ENCODE measurements around the gene KLF15.

Gene KLF15

GRCh38 chr3:126373682-126374601, 16.7 kb upstream of the KLF15 start:
- no peaks in the 10 kb centered on the region for H3K27me3 ChIP-seq
- no peak overlapping the region for H3K4me3 ChIP-seq
- H3K9ac ChIP-seq, result no peak overlapping the region
- H4K20me1 ChIP-seq, result no peaks in the 10 kb centered on the region
- H3K36me3 ChIP-seq, result no peaks in the 10 kb centered on the region
- peaks cover 38% of the 10 kb centered on the region for H3K4me1 ChIP-seq
- no peak for TF ChIP-seq Cebpa-rat (IDR thresholded peaks at IDR 0.05)
- no peak overlapping the region for H3K27ac ChIP-seq
- H3K4me2 ChIP-seq, result no peak overlapping the region
- H3K9me3 ChIP-seq, result no peaks in the 10 kb centered on the region

GRCh38 chr3:126373146-126373613, 16.0 kb upstream of the KLF15 start:
- Histone ChIP-seq H3K4me2 (no peak overlapping the region), H4K20me1 (no peaks in the 10 kb centered on the region), H3K4me3 (no peak overlapping the region), H3K27me3 (no peaks in the 10 kb centered on the region), H3K36me3 (no peaks in the 10 kb centered on the region), H3K9ac (no peak overlapping the region), H3K27ac (no peak overlapping the region), H3K9me3 (no peaks in the 10 kb centered on the region), H3K4me1 (peaks cover 34% of the 10 kb centered on the region)
- TF ChIP-seq Cebpa-rat (IDR thresholded peaks at IDR 0.05), result no peak

GRCh38 chr3:126372413-126373145, 15.4 kb upstream of the KLF15 start:
- Histone ChIP-seq H4K20me1 (no peaks in the 10 kb centered on the region), H3K27me3 (no peaks in the 10 kb centered on the region), H3K27ac (no peak overlapping the region), H3K4me1 (peaks cover 28% of the 10 kb centered on the region), H3K9me3 (no peaks in the 10 kb centered on the region), H3K36me3 (no peaks in the 10 kb centered on the region), H3K4me2 (no peak overlapping the region), H3K9ac (no peak overlapping the region), H3K4me3 (no peak overlapping the region)
- TF ChIP-seq Cebpa-rat (IDR thresholded peaks at IDR 0.05), result no peak

- H3K27me3 ChIP-seq, result no peaks in the 10 kb centered on the region
- no peaks in the 10 kb centered on the region for H3K9me3 ChIP-seq
- H3K9ac ChIP-seq, result no peak overlapping the region
- no peaks in the 10 kb centered on the region for H3K36me3 ChIP-seq
- H4K20me1 ChIP-seq, result no peaks in the 10 kb centered on the region
- no peak for TF ChIP-seq Cebpa-rat (IDR thresholded peaks at IDR 0.05)
- H3K4me3 ChIP-seq, result no peak overlapping the region
- H3K4me1 ChIP-seq, result peaks cover 20% of the 10 kb centered on the region
- no peak overlapping the region for H3K4me2 ChIP-seq
- H3K27ac ChIP-seq, result no peak overlapping the region
Measured at GRCh38 chr3:126371096-126371705, 14.0 kb upstream of the KLF15 start.

- no peak overlapping the region for H3K4me2 ChIP-seq
- H3K4me1 ChIP-seq, result peaks cover 15% of the 10 kb centered on the region
- no peak overlapping the region for H3K27ac ChIP-seq
- no peaks in the 10 kb centered on the region for H4K20me1 ChIP-seq
- H3K4me3 ChIP-seq, result no peak overlapping the region
- no peak for TF ChIP-seq Cebpa-rat (IDR thresholded peaks at IDR 0.05)
- H3K9me3 ChIP-seq, result no peaks in the 10 kb centered on the region
- H3K36me3 ChIP-seq, result no peaks in the 10 kb centered on the region
- no peaks in the 10 kb centered on the region for H3K27me3 ChIP-seq
- H3K9ac ChIP-seq, result no peak overlapping the region
Measured at GRCh38 chr3:126370606-126371005, 13.4 kb upstream of the KLF15 start.

- TF ChIP-seq Cebpa-rat (IDR thresholded peaks at IDR 0.05), result no peak
- Histone ChIP-seq H4K20me1 (no peaks in the 10 kb centered on the region), H3K27me3 (no peaks in the 10 kb centered on the region), H3K9me3 (no peaks in the 10 kb centered on the region), H3K9ac (no peak overlapping the region), H3K36me3 (no peaks in the 10 kb centered on the region), H3K4me3 (no peak overlapping the region), H3K4me2 (no peak overlapping the region), H3K4me1 (peaks cover 10% of the 10 kb centered on the region), H3K27ac (no peak overlapping the region)
Measured at GRCh38 chr3:126370055-126370454, 12.8 kb upstream of the KLF15 start.

GRCh38 chr3:126369490-126369889, 12.3 kb upstream of the KLF15 start:
- no peak overlapping the region for H3K4me2 ChIP-seq
- no peak for TF ChIP-seq Cebpa-rat (IDR thresholded peaks at IDR 0.05)
- no peaks in the 10 kb centered on the region for H3K9me3 ChIP-seq
- peaks cover 7% of the 10 kb centered on the region for H3K4me1 ChIP-seq
- H3K4me3 ChIP-seq, result no peak overlapping the region
- no peaks in the 10 kb centered on the region for H3K27me3 ChIP-seq
- no peaks in the 10 kb centered on the region for H4K20me1 ChIP-seq
- H3K9ac ChIP-seq, result no peak overlapping the region
- no peaks in the 10 kb centered on the region for H3K36me3 ChIP-seq
- no peak overlapping the region for H3K27ac ChIP-seq

GRCh38 chr3:126367316-126367805, 10.2 kb upstream of the KLF15 start:
- no peak overlapping the region for H3K27ac ChIP-seq
- H4K20me1 ChIP-seq, result no peaks in the 10 kb centered on the region
- H3K36me3 ChIP-seq, result no peaks in the 10 kb centered on the region
- H3K9ac ChIP-seq, result no peak overlapping the region
- H3K4me3 ChIP-seq, result no peak overlapping the region
- no peak for TF ChIP-seq Cebpa-rat (IDR thresholded peaks at IDR 0.05)
- no peak overlapping the region for H3K4me2 ChIP-seq
- H3K4me1 ChIP-seq, result peaks cover 15% of the 10 kb centered on the region
- no peaks in the 10 kb centered on the region for H3K9me3 ChIP-seq
- no peaks in the 10 kb centered on the region for H3K27me3 ChIP-seq

GRCh38 chr3:126365351-126366277, 8.4 kb upstream of the KLF15 start:
- Histone ChIP-seq H3K36me3 (no peaks in the 10 kb centered on the region), H3K4me2 (no peak overlapping the region), H3K9ac (no peak overlapping the region), H3K27me3 (peaks cover 4% of the 10 kb centered on the region; the same call in 1 of the 2 replicates), H3K4me3 (no peak overlapping the region), H4K20me1 (no peaks in the 10 kb centered on the region), H3K27ac (no peak overlapping the region), H3K9me3 (no peaks in the 10 kb centered on the region), H3K4me1 (peaks cover 15% of the 10 kb centered on the region)
- no peak for TF ChIP-seq Cebpa-rat (IDR thresholded peaks at IDR 0.05)
